Loucy (cell line): ENCODE data around the gene RUNX2.

ENCODE experiments used
- CTCF ChIP-seq: fragments of 200-600 bp; sonication (generic); conservative IDR thresholded peaks from 2 replicates; pipeline ENCODE4 v1.5.1; 2014; ENCODE audit warnings: mild to moderate bottlenecking, antibody characterized with exemption, low read length
- EZH2phosphoT487 ChIP-seq: fragments of 200-600 bp; IDR thresholded peaks from 2 replicates; pipeline ENCODE4 v1.6.1; 2018; ENCODE audit warnings: antibody characterized with exemption, mild to moderate bottlenecking, moderate library complexity, borderline replicate concordance

- TF ChIP-seq CTCF (no peak), EZH2phosphoT487 (no peak)
Measured at GRCh38 chr6:45323656-45324224, 4.4 kb upstream of the RUNX2 start.
